ENCODE data around the gene CFI. TPM values are rescaled to one million over a fixed set of nuclear protein-coding genes. Genes with fewer than 3 reads are reported as not detected.

Gene CFI
- total and polyA plus RNA-seq, 2 of the 8 experiments (the other 6 are each of a cell fraction or from before 2014, with no cell fraction given) = not detected

DNA sequence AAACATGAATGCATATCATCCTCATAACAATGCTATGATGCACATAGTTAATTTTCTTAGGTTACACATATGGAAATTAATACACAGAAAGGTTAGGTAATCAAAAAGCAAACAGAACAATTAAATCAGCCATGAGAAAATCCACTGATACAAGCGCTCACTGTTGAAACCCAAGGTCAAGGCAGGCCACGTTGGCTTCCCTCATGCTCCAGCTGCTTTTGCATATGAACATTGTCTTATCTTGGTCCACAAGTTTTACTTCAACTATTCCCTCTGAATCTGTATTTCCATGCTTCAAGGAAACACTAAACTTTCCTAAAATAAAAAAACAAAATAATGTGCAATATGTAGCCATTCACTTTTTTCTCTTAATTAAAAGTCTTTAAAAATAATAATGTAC, 37.4 kb downstream of the CFI start:
- Histone ChIP-seq H3K79me1 (ENCODE audit: low read depth, low read length) (no peaks in the 10 kb centered on the region), H3K4me1 (replicated peaks in 1 of 4; ENCODE audit: control insufficient read depth in 3 of 4, insufficient read depth in 4 of 4, low read length in 3 of 4) (no peaks in the 10 kb centered on the region), H3K27me3 (replicated peaks in 1 of 4; ENCODE audit: control insufficient read depth in 3 of 4, extremely low read depth in 1 of 4, insufficient read depth in 3 of 4, low read length in 3 of 4) (no peaks in the 10 kb centered on the region), H4K20me1 (replicated peaks in 1 of 2; ENCODE audit: control insufficient read depth in 1 of 2, insufficient read depth in 2 of 2, low read length in 2 of 2) (no peaks in the 10 kb centered on the region), H3K4ac (replicated peaks; ENCODE audit: insufficient read length, low read depth, low read length) (no peak overlapping the region), H3K23me2 (ENCODE audit: low read depth, low read length) (no peaks in the 10 kb centered on the region), H3K36me3 (ENCODE audit: control insufficient read depth in 2 of 4, insufficient read depth in 4 of 4, low read length in 3 of 4) (no peaks in the 10 kb centered on the region), H2AK5ac (ENCODE audit: low read depth, low read length) (no peak overlapping the region), H3K14ac (ENCODE audit: insufficient read length) (no peak overlapping the region), H3K23ac (ENCODE audit: insufficient read length) (no peak overlapping the region), H2BK20ac (ENCODE audit: low read length) (no peak overlapping the region), H2BK120ac (replicated peaks; ENCODE audit: low read depth, low read length) (no peak overlapping the region), H4K5ac (ENCODE audit: insufficient read length, low read depth, low read length) (no peak overlapping the region), H2BK12ac (ENCODE audit: low read depth, low read length) (no peak overlapping the region), H2BK5ac (ENCODE audit: low read depth, low read length) (no peak overlapping the region), H3K27ac (ENCODE audit: low read depth, low read length) (no peak overlapping the region), H3K4me2 (ENCODE audit: insufficient read depth in 1 of 2, low read depth in 2 of 2, low read length in 2 of 2) (no peak overlapping the region), H3K18ac (ENCODE audit: extremely low read depth, low read length) (no peak overlapping the region), H2BK15ac (ENCODE audit: low read length) (no peak overlapping the region), H3K79me2 (ENCODE audit: control insufficient read depth in 1 of 2, insufficient read depth in 2 of 2, low read length in 2 of 2) (no peaks in the 10 kb centered on the region), H3K9ac (replicated peaks in 1 of 4; ENCODE audit: extremely low read depth in 1 of 4, low read depth in 3 of 4, low read length in 3 of 4) (no peak overlapping the region), H4K91ac (replicated peaks; ENCODE audit: insufficient read length, low read length) (no peak overlapping the region), H2AFZ (ENCODE audit: low read length) (no peak overlapping the region), H4K8ac (ENCODE audit: extremely low read depth, insufficient read depth, low read length) (no peak overlapping the region), H3K9me3 (ENCODE audit: insufficient read depth in 2 of 2, low read depth in 1 of 2, low read length in 1 of 2) (no peaks in the 10 kb centered on the region), H3K4me3 (ENCODE audit: extremely low read depth in 1 of 4, insufficient read depth in 2 of 4, low read depth in 3 of 4, low read length in 4 of 4) (no peak overlapping the region), H3K56ac (replicated peaks; ENCODE audit: insufficient read length, low read depth, low read length) (no peak overlapping the region)
- ChIA-PET CTCF (ENCODE audit: partially characterized antibody) (interaction anchor here (1.0 kb wide), 1 partner anchor 39 kb away, joined by 3 read pairs; no protein-coding TSS in a partner anchor), POLR2A (ENCODE audit: partially characterized antibody) (no interaction called here)
- 91% methylated on average over 2 of the region's 2 CpGs; no CpG with 5 or more reads in 1 of the 2 experiments for WGBS, 2 experiments (ENCODE audit: extremely low coverage in 1 of 2, insufficient coverage in 1 of 2, insufficient read length in 1 of 2, insufficient replicate concordance in 2 of 2, low coverage in 1 of 2, low lambda C conversion rate in 2 of 2, missing lambda C conversion rate in 1 of 2)
- no peak for FAIRE-seq
- TF ChIP-seq KDM1A (IDR thresholded peaks at IDR 0.05; ENCODE audit: borderline replicate concordance, low read length) (no peak), CTBP2 (IDR thresholded peaks at IDR 0.05; ENCODE audit: borderline replicate concordance, insufficient read depth, insufficient read length, low read length) (no peak), GTF2F1 (IDR thresholded peaks at IDR 0.05; ENCODE audit: borderline replicate concordance, low read depth, low read length) (no peak)
- no peak for DNase-seq (ENCODE audit: low read depth in 1 of 2, low spot score in 2 of 2)

Measured in H1 (cell line).